Natural killer cell (primary cell): ENCODE measurements around the gene COL15A1. TPM values are rescaled to one million over a fixed set of nuclear protein-coding genes. Genes with fewer than 3 reads are reported as not detected.
A peak's percentile ranks its signal among the peaks of the same experiment; 100 is the strongest.

ENCODE experiments used
- ATAC-seq, 3 donors: fragments of 150-1000 bp in 2 of 3; fragments of 200-7000 bp in 1 of 3; cut with Tn5 transposase; 1 replicate in 1 of 3; 2 replicates in 2 of 3; pipeline ENCODE4 v1.10.0; 2021; ENCODE audit warnings: mild to moderate bottlenecking in 2 of 3, moderate library complexity in 2 of 3
- DNase-seq, 2 donors: peaks; one replicate each; pipeline versions ENCODE4 v3.0.0 to v3.0.0-alpha.2; 2013 to 2021; ENCODE audit warnings: mixed read lengths in 1 of 2
- H3K27ac ChIP-seq: one replicate; pipeline ENCODE4 v1.5.1; 2013; ENCODE audit warnings: mild to moderate bottlenecking, low read length
- H3K27me3 ChIP-seq: one replicate; pipeline ENCODE4 v1.6.1; 2013; ENCODE audit warnings: low read length; ENCODE audit not compliant: control insufficient read depth, insufficient read depth
- H3K36me3 ChIP-seq: one replicate; pipeline ENCODE4 v1.6.1; 2013; ENCODE audit warnings: low read length; ENCODE audit not compliant: control insufficient read depth, insufficient read depth
- H3K4me1 ChIP-seq: one replicate; pipeline ENCODE4 v1.6.1; 2013; ENCODE audit warnings: low read length; ENCODE audit not compliant: control insufficient read depth, insufficient read depth
- H3K4me3 ChIP-seq: one replicate; pipeline ENCODE4 v1.5.1; 2013; ENCODE audit warnings: low read length
- H3K9me3 ChIP-seq: one replicate; pipeline ENCODE4 v1.6.1; 2013; ENCODE audit warnings: low read length; ENCODE audit not compliant: control insufficient read depth, insufficient read depth
- H3K27ac Mint-ChIP-seq, 2 donors: one replicate each; pipeline ENCODE4 v1.8.0; 2022; ENCODE audit warnings: mild to moderate bottlenecking in 2 of 2, mixed read lengths in 2 of 2, moderate library complexity in 1 of 2
- H3K27me3 Mint-ChIP-seq, 2 donors: one replicate each; pipeline ENCODE4 v1.8.0; 2022; ENCODE audit warnings: low read depth in 2 of 2, mixed read lengths in 2 of 2
- H3K36me3 Mint-ChIP-seq: one replicate; pipeline ENCODE4 v1.8.0; 2022; ENCODE audit warnings: mixed read lengths
- H3K4me1 Mint-ChIP-seq, 2 donors: one replicate each; pipeline ENCODE4 v1.8.0; 2022; ENCODE audit warnings: mixed read lengths in 2 of 2
- H3K4me3 Mint-ChIP-seq: one replicate; pipeline ENCODE4 v1.8.0; 2022; ENCODE audit warnings: mild to moderate bottlenecking, moderate library complexity, mixed read lengths
- H3K9me3 Mint-ChIP-seq, 2 donors: one replicate each; pipeline ENCODE4 v1.8.0; 2022; ENCODE audit warnings: mixed read lengths in 2 of 2
- WGBS: methylation state at CpG from one replicate; pipeline ENCODE4 v1.1.7; 2013; ENCODE audit warnings: missing lambda C conversion rate; ENCODE audit not compliant: insufficient coverage; 5-methylcytosine and 5-hydroxymethylcytosine counted together
- intact Hi-C: fragments of 100-400 bp; cut with micrococcal nuclease; formaldehyde crosslinking; loops from one replicate; pipeline ENCODE4 v1.14.2; 2022
- total RNA-seq, 4 donors: library from RNA; stranded (reverse); fragments of 120-200 nt in 1 of 4; gene quantifications; one replicate each; pipeline versions ENCODE4 v1.2.3 to v1.2.4, GENCODE V29; 2013 to 2022
- TF ChIP-seq, protein P1 (sequence below): fragments of 200-600 bp; IDR thresholded peaks from one replicate; pipeline ENCODE4 v1.8.0; 2022; ENCODE audit warnings: antibody characterized with exemption

Gene COL15A1
- total RNA-seq, 3 donors from 2014 or later (not counting 1 experiment from before 2014, with no cell fraction given), result 0.18 to 0.82 (median 0.19) TPM

DNA sequence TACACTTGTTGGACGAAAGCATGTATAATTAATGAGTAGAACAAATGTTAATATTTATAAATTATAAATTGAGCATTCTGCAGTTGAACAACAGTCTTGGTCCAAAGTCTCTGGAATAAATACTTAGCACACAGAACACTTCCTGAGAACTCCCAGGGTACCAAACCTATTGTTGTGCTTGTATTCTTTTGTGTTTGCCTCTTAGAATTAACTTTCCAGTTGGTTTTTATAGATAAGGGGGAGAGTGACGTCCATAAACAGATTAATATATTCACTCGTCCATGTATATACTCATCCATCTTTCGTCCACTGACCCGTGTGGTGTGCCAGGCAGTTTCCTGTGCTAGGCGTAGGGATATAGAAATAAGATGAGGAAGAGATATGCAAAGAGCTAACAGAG lies 98.9 kb downstream of the COL15A1 start:
- H3K4me3 ChIP-seq, result no peak overlapping the region
- H3K27ac ChIP-seq, result no peak overlapping the region
- WGBS, result 86% methylated on average over 2 of the region's 6 CpGs
- no peaks in the 10 kb centered on the region for H3K36me3 ChIP-seq
- peaks cover 74% of the 10 kb centered on the region for H3K4me1 ChIP-seq
- H3K27me3 ChIP-seq, result no peaks in the 10 kb centered on the region
- intact Hi-C loops, result loop anchor here (5.0 kb wide), 1 partner anchor 35 kb away; no protein-coding TSS in a partner anchor
- no peaks in the 10 kb centered on the region for H3K27me3 Mint-ChIP-seq
- H3K36me3 Mint-ChIP-seq, result peaks cover 8% of the 10 kb centered on the region
- peak overlapping the region in 1 of 2 donors; percentile 78 for H3K27ac Mint-ChIP-seq
- no peak overlapping the region for H3K4me3 Mint-ChIP-seq
- peaks cover 10% of the 10 kb centered on the region for H3K9me3 ChIP-seq
- peaks cover 80 to 81% of the 10 kb centered on the region in 2 donors for H3K4me1 Mint-ChIP-seq
- DNase-seq (no peak), ATAC-seq (no peak)
- TF ChIP-seq, protein P1, sequence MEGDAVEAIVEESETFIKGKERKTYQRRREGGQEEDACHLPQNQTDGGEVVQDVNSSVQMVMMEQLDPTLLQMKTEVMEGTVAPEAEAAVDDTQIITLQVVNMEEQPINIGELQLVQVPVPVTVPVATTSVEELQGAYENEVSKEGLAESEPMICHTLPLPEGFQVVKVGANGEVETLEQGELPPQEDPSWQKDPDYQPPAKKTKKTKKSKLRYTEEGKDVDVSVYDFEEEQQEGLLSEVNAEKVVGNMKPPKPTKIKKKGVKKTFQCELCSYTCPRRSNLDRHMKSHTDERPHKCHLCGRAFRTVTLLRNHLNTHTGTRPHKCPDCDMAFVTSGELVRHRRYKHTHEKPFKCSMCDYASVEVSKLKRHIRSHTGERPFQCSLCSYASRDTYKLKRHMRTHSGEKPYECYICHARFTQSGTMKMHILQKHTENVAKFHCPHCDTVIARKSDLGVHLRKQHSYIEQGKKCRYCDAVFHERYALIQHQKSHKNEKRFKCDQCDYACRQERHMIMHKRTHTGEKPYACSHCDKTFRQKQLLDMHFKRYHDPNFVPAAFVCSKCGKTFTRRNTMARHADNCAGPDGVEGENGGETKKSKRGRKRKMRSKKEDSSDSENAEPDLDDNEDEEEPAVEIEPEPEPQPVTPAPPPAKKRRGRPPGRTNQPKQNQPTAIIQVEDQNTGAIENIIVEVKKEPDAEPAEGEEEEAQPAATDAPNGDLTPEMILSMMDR, result no peak
- peaks cover 0 to 4% of the 10 kb centered on the region in 2 donors for H3K9me3 Mint-ChIP-seq

DNA sequence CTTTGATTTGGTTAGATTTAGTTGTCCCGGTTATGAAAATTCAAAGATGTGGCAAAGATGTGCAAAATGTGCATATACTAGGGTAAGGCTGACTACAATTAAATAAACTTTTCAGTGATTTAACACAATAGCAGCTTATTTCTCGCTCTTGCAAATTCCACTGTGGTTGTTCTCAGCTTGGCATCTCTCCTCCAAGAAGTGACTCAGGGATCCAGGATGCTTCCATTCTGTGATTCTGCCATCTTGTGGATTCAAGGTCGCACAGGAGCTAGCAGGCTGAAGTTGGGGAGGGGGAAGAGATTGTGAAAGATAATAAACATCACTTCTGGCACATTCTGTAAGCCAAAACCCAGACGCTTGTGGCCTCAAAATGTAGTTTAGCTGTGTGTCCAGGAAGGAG lies 101.1 kb downstream of the COL15A1 start:
- Mint-ChIP-seq H3K9me3 (peaks cover 0 to 4% of the 10 kb centered on the region in 2 donors), H3K4me1 (peaks cover 86 to 92% of the 10 kb centered on the region in 2 donors), H3K36me3 (peaks cover 8% of the 10 kb centered on the region), H3K27me3 (no peaks in the 10 kb centered on the region), H3K27ac (peak overlapping the region; percentile 22 to 67), H3K4me3 (peak overlapping the region; percentile 43)
- Histone ChIP-seq H3K27me3 (no peaks in the 10 kb centered on the region), H3K9me3 (peaks cover 10% of the 10 kb centered on the region), H3K4me3 (no peak overlapping the region), H3K4me1 (peaks cover 84% of the 10 kb centered on the region), H3K36me3 (no peaks in the 10 kb centered on the region), H3K27ac (no peak overlapping the region)
- 67% methylated on average over 4 of the region's 4 CpGs for WGBS
- ATAC-seq (no peak), DNase-seq (no peak)
- intact Hi-C loops, result loop anchor here (5.0 kb wide), 1 partner anchor 32 kb away; no protein-coding TSS in a partner anchor
- TF ChIP-seq, protein P1, result no peak

DNA sequence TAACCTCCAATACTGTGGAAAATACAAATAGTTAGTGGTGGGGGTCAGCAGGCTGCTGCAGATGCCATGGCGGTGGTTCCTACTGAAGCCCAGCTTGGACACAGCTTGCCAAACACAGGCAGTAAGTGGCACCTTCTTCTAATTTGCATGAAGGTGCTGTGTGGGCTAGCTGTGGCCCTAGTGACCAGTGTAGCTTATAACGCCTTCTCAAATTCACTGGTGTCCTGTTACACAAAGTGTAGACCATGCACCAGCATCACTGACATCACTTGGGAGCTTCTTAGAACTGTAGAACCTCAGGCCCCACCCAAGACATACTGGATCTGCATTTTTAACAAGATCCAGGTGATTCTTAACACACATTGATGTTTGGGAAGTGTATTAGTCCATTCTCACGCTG lies 102.4 kb downstream of the COL15A1 start:
- Mint-ChIP-seq H3K27me3 (no peaks in the 10 kb centered on the region), H3K4me3 (no peak overlapping the region), H3K9me3 (peaks cover 0 to 4% of the 10 kb centered on the region in 2 donors), H3K36me3 (peaks cover 8% of the 10 kb centered on the region), H3K4me1 (peaks cover 82 to 85% of the 10 kb centered on the region in 2 donors), H3K27ac (no peak overlapping the region)
- H3K4me3 ChIP-seq, result no peak overlapping the region
- peaks cover 82% of the 10 kb centered on the region for H3K4me1 ChIP-seq
- intact Hi-C loops, result no loop called here
- ATAC-seq, result no peak
- H3K27ac ChIP-seq, result no peak overlapping the region
- H3K36me3 ChIP-seq, result no peaks in the 10 kb centered on the region
- TF ChIP-seq, protein P1, result no peak
- H3K9me3 ChIP-seq, result peaks cover 10% of the 10 kb centered on the region
- no peaks in the 10 kb centered on the region for H3K27me3 ChIP-seq
- WGBS, result 91% methylated on average over 3 of the region's 3 CpGs
- no peak for DNase-seq

DNA sequence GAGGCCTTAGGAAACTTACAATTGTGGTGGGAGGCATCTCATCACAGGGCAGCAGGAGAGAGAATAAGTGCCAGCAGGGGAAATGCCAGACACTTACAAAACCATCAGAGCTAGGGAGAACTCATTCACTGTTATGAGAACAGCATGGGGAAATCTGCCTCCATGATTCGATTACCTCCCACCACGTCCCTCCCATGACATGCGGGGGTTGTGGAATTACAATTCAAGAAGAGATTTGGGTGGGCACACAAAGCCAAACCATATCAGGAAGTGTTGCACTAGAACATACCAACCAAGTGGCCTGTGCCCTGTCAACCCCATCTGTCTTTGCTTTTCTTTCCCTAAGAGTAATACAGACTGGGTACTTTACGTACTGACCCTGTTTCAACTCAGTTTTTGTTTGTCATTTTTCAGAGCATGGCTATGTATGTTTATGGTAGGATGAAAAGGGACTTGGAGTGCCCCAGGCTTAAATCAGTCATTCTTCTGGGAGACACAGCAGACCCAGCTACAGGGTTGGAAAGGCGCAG lies 102.9 kb downstream of the COL15A1 start:
- TF ChIP-seq, protein P1, result no peak
- Histone ChIP-seq H3K36me3 (no peaks in the 10 kb centered on the region), H3K27ac (no peak overlapping the region), H3K27me3 (no peaks in the 10 kb centered on the region), H3K4me3 (no peak overlapping the region), H3K4me1 (peaks cover 80% of the 10 kb centered on the region), H3K9me3 (peaks cover 10% of the 10 kb centered on the region)
- DNase-seq, result no peak
- Mint-ChIP-seq H3K9me3 (peaks cover 0 to 4% of the 10 kb centered on the region in 2 donors), H3K27me3 (no peaks in the 10 kb centered on the region), H3K36me3 (peaks cover 8% of the 10 kb centered on the region), H3K4me1 (peaks cover 77 to 84% of the 10 kb centered on the region in 2 donors), H3K4me3 (no peak overlapping the region), H3K27ac (peak overlapping the region in 1 of 2 donors; percentile 14)
- 93% methylated on average over 5 of the region's 5 CpGs for WGBS
- ATAC-seq, result no peak
- intact Hi-C loops, result no loop called here
